ENCODE results near the gene MAML2. TPM values are rescaled to one million over a fixed set of nuclear protein-coding genes. Genes with fewer than 3 reads are reported as not detected.

MAML2 gene
- total RNA-seq, 1 experiment from 2014 or later = 28.3 TPM

GRCh38 chr11:95933594-95933993 is 409.4 kb downstream of the MAML2 start:
- Histone ChIP-seq H3K4me1 (replicated peaks; ENCODE audit: insufficient read depth) (peaks cover 5% of the 10 kb centered on the region; the same call in 1 of the 2 replicates), H2AFZ (no peak overlapping the region), H3F3A (ENCODE audit: insufficient read depth, low read depth) (no peaks in the 10 kb centered on the region), H3K79me2 (ENCODE audit: low read depth) (no peaks in the 10 kb centered on the region), H4K20me1 (ENCODE audit: insufficient read depth) (no peaks in the 10 kb centered on the region), H3K27ac (no peak overlapping the region), H3K9me2 (ENCODE audit: insufficient read depth) (no peaks in the 10 kb centered on the region), H3K27me3 (ENCODE audit: insufficient read depth, low read depth) (no peaks in the 10 kb centered on the region), H3K36me3 (ENCODE audit: low read depth) (no peaks in the 10 kb centered on the region), H3K4me3 (no peak overlapping the region), H3K4me2 (no peak overlapping the region), H3K9me3 (ENCODE audit: insufficient read depth, low read depth) (peaks cover 27% of the 10 kb centered on the region; the same call in 1 of the 2 replicates)
- no TSS peak for BruUV-seq (replicated peaks)
- POLR2A ChIA-PET (ENCODE audit: unreplicated experiment) = no interaction called here
- CTCF ChIA-PET = no interaction called here
- DNase-seq = no peak
- no peak for TF ChIP-seq EZH2 (IDR thresholded peaks at IDR 0.05; ENCODE audit: low read depth)
- no peak for TF ChIP-seq CTCF (conservative IDR thresholded peaks at IDR 0.05)
- intact Hi-C loops (cut with micrococcal nuclease; ENCODE audit: unreplicated experiment) = no loop called here

- H3F3A ChIP-seq (ENCODE audit: insufficient read depth, low read depth) = no peaks in the 10 kb centered on the region; the same call in 1 of the 2 replicates
- peaks cover 17% of the 10 kb centered on the region for H3K9me3 ChIP-seq (ENCODE audit: insufficient read depth, low read depth)
- CTCF ChIA-PET = no interaction called here
- no peaks in the 10 kb centered on the region for H3K27me3 ChIP-seq (ENCODE audit: insufficient read depth, low read depth)
- TF ChIP-seq CTCF (conservative IDR thresholded peaks at IDR 0.05) (no peak), EZH2 (IDR thresholded peaks at IDR 0.05; ENCODE audit: low read depth) (no peak)
- no peaks in the 10 kb centered on the region for H3K9me2 ChIP-seq (ENCODE audit: insufficient read depth)
- no peak overlapping the region for H3K27ac ChIP-seq
- POLR2A ChIA-PET (ENCODE audit: unreplicated experiment) = no interaction called here
- DNase-seq = no peak
- H2AFZ ChIP-seq = no peak overlapping the region
- no TSS peak for BruUV-seq (replicated peaks)
- no peak overlapping the region for H3K4me2 ChIP-seq
- H3K79me2 ChIP-seq (ENCODE audit: low read depth) = no peaks in the 10 kb centered on the region
- no peaks in the 10 kb centered on the region for H4K20me1 ChIP-seq (ENCODE audit: insufficient read depth)
- H3K4me3 ChIP-seq = no peak overlapping the region
- no peaks in the 10 kb centered on the region for H3K36me3 ChIP-seq (ENCODE audit: low read depth)
- intact Hi-C loops (cut with micrococcal nuclease; ENCODE audit: unreplicated experiment) = no loop called here
- no peaks in the 10 kb centered on the region for H3K4me1 ChIP-seq (replicated peaks; ENCODE audit: insufficient read depth)
Measured at GRCh38 chr11:95931916-95932315, 411.1 kb downstream of the MAML2 start.

- TF ChIP-seq EZH2 (IDR thresholded peaks at IDR 0.05; ENCODE audit: low read depth) (no peak), CTCF (conservative IDR thresholded peaks at IDR 0.05) (no peak)
Measured at GRCh38 chr11:95930948-95931347, 412.0 kb downstream of the MAML2 start.

More at GRCh38 chr11:95930948-95931347, 412.0 kb downstream of the MAML2 start:
- BruUV-seq (replicated peaks) = no TSS peak
- H3K79me2 ChIP-seq (ENCODE audit: low read depth) = no peaks in the 10 kb centered on the region
- POLR2A ChIA-PET (ENCODE audit: unreplicated experiment) = interaction anchor here (0.7 kb wide), 1 partner anchor 8 kb away, joined by 5 read pairs; no protein-coding TSS in a partner anchor
- no peak for DNase-seq
- H2AFZ ChIP-seq = no peak overlapping the region
- no peak overlapping the region for H3K4me3 ChIP-seq
- 0 out of 2 replicates have a peak, but pooled peaks cover 4% of the 10 kb centered on the region for H3K36me3 ChIP-seq (ENCODE audit: low read depth)
- peaks cover 4% of the 10 kb centered on the region for H3K4me1 ChIP-seq (replicated peaks; ENCODE audit: insufficient read depth)
- intact Hi-C loops (cut with micrococcal nuclease; ENCODE audit: unreplicated experiment) = no loop called here
- no peak overlapping the region for H3K27ac ChIP-seq
- no peak overlapping the region for H3K4me2 ChIP-seq
- H3K9me2 ChIP-seq (ENCODE audit: insufficient read depth) = no peaks in the 10 kb centered on the region
- no peaks in the 10 kb centered on the region for H4K20me1 ChIP-seq (ENCODE audit: insufficient read depth)
- peaks cover 3% of the 10 kb centered on the region for H3F3A ChIP-seq (ENCODE audit: insufficient read depth, low read depth)
- H3K27me3 ChIP-seq (ENCODE audit: insufficient read depth, low read depth) = no peaks in the 10 kb centered on the region
- CTCF ChIA-PET = no interaction called here
- H3K9me3 ChIP-seq (ENCODE audit: insufficient read depth, low read depth) = peaks cover 11% of the 10 kb centered on the region

Data from PC-9 (cell line).